Stimulated activated CD8-positive, alpha-beta memory T cell treated with anti-CD3 and anti-CD28 coated beads, Interleukin-2, amount 100 ng/mL, for 48 hours (primary cell): ENCODE data around the gene A1CF.
"Not testable (repeated sequence)": the region's sequence is repeated elsewhere in the genome, so short reads cannot be mapped to it uniquely, and the experiment has no call there.

ENCODE experiments used
- DNase-seq, 2 donors: peaks; one replicate each; pipeline ENCODE4 v3.0.0-alpha.2; 2020; ENCODE audit warnings: low read depth in 2 of 2

A1CF gene, protein sequence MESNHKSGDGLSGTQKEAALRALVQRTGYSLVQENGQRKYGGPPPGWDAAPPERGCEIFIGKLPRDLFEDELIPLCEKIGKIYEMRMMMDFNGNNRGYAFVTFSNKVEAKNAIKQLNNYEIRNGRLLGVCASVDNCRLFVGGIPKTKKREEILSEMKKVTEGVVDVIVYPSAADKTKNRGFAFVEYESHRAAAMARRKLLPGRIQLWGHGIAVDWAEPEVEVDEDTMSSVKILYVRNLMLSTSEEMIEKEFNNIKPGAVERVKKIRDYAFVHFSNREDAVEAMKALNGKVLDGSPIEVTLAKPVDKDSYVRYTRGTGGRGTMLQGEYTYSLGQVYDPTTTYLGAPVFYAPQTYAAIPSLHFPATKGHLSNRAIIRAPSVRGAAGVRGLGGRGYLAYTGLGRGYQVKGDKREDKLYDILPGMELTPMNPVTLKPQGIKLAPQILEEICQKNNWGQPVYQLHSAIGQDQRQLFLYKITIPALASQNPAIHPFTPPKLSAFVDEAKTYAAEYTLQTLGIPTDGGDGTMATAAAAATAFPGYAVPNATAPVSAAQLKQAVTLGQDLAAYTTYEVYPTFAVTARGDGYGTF

DNA sequence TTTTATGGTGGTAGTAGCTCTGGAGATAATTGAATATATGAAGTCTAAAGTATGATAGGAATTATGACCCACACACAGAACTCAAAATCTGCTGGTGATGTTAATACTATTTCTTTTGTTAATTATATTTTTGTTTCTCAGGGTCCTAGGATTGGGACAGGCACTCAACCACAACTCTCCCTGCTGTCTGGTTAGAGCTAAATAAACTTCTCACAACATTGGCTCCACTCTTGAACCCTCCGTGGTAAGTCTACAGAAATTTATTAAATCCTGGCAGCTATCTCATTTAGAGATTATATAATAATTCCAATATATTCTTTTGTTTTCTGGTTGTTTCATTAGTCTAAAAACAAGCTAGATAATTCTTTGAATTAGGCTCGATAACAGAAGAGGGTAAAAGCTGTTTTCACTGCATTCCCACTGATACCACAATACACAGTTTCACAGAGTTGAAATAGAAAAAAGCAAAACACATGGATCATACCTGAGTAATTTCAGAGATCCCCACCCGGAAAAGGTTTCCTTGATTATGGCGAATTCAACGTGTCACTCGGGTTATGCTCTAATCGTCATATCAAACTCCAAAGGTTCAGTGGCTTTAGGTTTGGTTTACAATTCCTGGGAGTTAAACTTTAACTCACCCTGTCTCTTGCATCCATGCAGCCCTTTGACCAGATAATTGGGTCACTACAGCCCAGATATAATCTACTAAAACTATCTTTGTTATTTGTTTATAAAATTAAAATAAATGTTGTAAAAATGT lies at the start of gene A1CF:
Gene A1CF, minus strand, starts transcription at position 531 of the 763 bp plus-strand sequence. CDS start 25,687 bp downstream, outside the sequence.
- DNase-seq, result no peak

GRCh38 chr10:50931948-50932431 lies 46.6 kb upstream of the A1CF start:
- no peak for DNase-seq

DNA sequence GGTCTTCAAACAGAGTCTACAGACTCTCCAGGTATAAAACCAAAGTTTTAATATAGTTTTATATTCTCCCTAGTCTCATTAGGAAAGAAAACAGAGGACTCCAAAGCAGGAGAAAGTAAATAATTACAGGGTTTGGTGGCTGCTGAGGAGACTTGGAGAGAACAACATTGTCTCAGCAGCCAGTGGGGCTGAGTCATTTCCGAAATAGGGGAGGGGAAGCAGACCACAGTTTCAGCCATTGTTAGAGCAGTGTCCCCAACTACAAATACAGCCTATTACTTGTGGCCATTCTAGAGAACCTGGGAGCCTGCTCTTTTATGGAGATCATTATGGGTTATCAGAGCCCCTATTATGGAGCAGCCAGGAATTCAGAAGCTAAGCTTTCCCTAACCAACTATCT lies 44.2 kb upstream of the A1CF start:
- no peak for DNase-seq

- DNase-seq, result no peak
These were observed 42.7 kb upstream of the A1CF start for GRCh38 chr10:50928190-50928552.

DNA sequence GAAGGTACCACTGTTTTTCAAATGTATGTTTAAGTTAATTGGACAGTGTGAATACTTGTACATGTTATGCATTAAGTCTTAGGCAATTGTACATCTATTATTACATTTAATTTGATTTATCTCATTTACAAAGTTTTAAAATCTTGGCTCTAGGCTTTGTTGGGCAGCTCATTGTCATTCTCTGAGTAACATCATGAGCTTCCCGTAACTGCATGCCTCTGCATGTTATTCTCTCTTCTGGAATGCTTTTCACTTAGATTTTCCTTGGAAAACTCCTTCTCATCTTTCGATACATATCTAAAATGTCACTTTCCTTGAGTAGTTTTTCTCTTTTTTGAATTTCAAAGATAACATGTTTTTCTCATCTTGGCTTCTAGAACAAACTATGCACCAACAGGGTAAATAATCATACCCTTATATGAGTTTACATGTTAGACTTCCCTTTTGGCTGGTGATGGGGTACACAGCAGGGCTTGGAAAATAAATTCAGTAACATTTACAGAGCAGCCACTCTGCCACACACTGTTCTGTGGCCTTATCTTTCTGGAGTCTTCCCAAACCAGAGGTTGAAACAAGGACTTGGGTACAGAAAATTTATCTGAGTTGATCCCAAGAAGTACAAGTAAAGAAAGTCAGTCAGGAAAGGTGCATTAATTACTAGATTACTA lies 42.2 kb upstream of the A1CF start:
- no peak for DNase-seq

- not testable (repeated sequence) for DNase-seq
These were observed 38.0 kb upstream of the A1CF start for GRCh38 chr10:50923471-50923870.

GRCh38 chr10:50919010-50919409 lies 33.6 kb upstream of the A1CF start:
- DNase-seq, result no peak

DNA sequence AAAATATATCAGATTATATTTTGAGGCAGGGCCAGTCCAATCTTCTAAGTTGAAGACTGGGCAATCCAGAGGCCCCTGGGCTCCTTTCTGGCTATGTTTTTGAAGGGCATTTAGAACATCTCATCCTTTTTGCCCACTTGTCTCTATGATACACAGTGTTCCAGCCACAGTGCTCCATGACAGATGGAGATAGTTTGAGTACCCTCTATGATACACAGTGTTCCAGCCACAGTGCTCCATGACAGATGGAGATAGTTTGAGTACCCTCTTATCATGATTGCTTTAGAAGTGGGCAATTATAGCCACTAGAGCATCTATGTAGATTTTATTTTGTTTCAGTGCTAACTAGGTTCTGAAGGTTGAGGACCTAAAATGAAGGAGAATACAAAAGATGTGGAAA lies 33.1 kb upstream of the A1CF start:
- no peak for DNase-seq

DNA sequence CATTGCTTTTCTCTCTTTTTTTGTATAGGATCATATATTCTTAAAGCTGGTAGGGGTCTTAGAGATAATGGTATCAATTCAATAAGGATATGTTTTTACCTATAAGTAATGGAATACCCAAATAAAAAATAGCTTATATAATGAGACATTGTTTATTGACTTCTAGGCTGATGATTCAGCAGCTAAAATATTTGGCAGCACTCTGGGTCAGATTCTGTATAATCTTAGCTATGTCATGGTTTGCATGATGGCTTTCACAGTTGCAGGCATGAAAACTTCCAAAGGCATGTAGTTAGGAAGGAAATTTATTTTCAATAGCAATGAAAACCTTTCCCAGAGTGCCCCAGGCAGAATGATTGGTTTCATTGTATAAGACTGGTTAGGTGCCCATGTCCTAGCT lies 32.1 kb upstream of the A1CF start:
- no peak for DNase-seq

DNA sequence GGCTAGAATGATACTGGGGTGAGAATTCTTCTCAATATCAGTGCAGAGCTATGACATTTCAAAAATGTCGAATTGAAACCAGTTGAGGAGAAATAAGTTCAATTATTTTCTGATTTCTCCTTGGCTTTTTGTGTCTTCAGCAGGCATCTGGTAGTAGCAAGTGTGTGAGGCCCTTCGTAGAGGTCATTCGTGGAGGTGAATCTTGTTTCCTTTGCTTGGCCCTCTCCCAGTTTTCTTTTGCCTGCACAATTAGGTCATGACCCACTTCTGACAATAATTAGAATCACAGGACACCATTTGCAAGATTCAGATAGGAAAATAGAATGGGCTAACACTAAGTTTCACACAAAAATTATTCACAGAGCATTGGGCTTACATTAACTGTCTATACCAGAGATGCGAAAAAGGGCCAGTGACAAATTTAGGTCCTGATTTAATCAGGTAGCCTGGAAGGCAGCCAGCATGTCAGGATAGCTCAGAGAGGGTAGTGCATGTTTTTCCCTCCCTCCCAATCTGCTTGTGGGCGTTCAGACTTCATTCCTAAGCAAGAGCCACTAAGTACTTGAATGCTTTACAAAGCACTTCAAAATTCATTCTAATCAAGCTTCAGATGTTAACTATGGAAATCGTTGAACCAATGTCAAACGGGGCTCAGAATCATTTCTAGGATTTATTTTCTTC lies 24.0 kb upstream of the A1CF start:
- no peak for DNase-seq

GRCh38 chr10:50908366-50908765 lies 22.9 kb upstream of the A1CF start:
- no peak for DNase-seq

GRCh38 chr10:50905797-50906196 lies 20.4 kb upstream of the A1CF start:
- DNase-seq, result not testable (repeated sequence)

- no peak for DNase-seq
These were observed 11.3 kb upstream of the A1CF start for GRCh38 chr10:50896721-50897120.

GRCh38 chr10:50894312-50894711 lies 8.9 kb upstream of the A1CF start:
- no peak for DNase-seq

GRCh38 chr10:50892467-50892866 lies 7.0 kb upstream of the A1CF start:
- no peak for DNase-seq

- no peak for DNase-seq
These were observed 1.1 kb downstream of the A1CF start for GRCh38 chr10:50884302-50884701.

DNA sequence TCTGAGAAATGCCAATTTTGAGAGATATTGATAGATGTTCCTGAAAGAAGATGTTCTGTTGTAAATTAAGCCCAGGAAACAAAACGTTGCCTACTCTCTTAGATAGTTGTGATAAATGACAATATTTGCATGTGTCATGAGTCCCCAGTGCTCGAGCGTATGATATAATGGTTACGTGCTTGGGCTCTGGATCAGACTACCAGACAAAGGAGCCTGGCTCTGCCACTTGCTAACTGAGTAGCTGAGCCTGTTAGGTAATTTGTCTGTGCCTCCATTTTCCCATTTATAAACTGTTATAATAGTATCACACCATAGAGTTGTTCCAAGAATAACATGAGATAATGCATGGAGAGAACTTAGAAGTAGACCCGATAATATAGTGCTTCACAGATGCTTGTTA lies 1.8 kb downstream of the A1CF start:
- DNase-seq, result no peak

- DNase-seq, result no peak
These were observed 2.9 kb downstream of the A1CF start for GRCh38 chr10:50882540-50882983.

DNA sequence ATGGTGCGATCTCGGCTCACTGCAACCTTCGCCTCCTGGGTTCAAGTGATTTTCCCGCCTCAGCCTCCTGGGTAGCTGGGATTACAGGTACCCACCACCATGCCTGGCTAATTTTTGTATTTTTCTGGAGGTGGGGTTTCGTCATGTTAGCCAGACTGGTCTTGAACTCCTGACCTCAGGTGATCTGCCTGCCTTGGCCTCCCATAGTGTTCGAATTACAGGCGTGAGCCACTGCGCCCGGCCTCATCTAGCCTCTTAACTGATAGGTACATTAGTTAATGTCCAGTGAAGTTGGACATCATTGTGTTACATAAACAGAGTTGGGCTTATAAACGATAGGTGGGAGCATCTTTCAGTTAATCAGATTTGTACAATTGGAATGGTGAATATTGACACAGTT lies 4.4 kb downstream of the A1CF start:
- not testable (repeated sequence) for DNase-seq

GRCh38 chr10:50876429-50876828 lies 9.0 kb downstream of the A1CF start:
- no peak for DNase-seq

DNA sequence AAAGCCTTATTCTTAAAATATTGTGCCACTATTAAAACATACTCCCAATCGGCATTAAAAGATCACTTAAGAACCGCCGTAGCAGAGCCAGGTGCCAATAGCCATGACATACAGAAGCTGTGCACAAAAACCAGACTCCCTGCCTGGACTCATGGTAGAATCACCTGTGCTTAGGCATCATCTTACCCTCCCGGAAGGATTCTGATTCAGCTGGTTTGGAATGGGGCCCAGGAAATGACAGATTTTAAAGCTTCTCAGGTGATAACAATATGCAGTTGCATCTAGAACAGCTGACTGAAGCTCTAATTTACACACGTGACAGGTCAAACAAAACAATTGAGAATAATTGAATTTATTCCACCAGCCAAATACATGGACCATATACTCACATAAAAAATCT lies 10.7 kb downstream of the A1CF start:
- no peak for DNase-seq
